ENCODE data around the gene PDE4B.
"Not testable (repeated sequence)": the region's sequence is repeated elsewhere in the genome, so short reads cannot be mapped to it uniquely, and the experiment has no call there.

The PDE4B gene

GRCh38 chr1:65994223-65994622, 201.5 kb downstream of the PDE4B start:
- no peak for DNase-seq (ENCODE audit: low read depth in 2 of 2)

- DNase-seq (ENCODE audit: low read depth in 2 of 2) = no peak
Observed at GRCh38 chr1:65995336-65995735, 202.6 kb downstream of the PDE4B start.

- DNase-seq (ENCODE audit: low read depth in 2 of 2) = no peak
Observed at GRCh38 chr1:65995928-65996327, 203.2 kb downstream of the PDE4B start.

- no peak for DNase-seq (ENCODE audit: low read depth in 2 of 2)
Observed at GRCh38 chr1:65997693-65998092, 205.0 kb downstream of the PDE4B start.

- no peak for DNase-seq (ENCODE audit: low read depth in 2 of 2)
Observed at GRCh38 chr1:65998763-65999583, 206.3 kb downstream of the PDE4B start.

GRCh38 chr1:66000033-66000637, 207.4 kb downstream of the PDE4B start:
- no peak for DNase-seq (ENCODE audit: low read depth in 2 of 2)

GRCh38 chr1:66003690-66004089, 211.0 kb downstream of the PDE4B start:
- DNase-seq (ENCODE audit: low read depth in 2 of 2) = no peak

- DNase-seq (ENCODE audit: low read depth in 2 of 2) = not testable (repeated sequence)
Observed at GRCh38 chr1:66006534-66006933, 213.8 kb downstream of the PDE4B start.

GRCh38 chr1:66012106-66012784, 219.6 kb downstream of the PDE4B start:
- DNase-seq (ENCODE audit: low read depth in 2 of 2) = no peak

- DNase-seq (ENCODE audit: low read depth in 2 of 2) = no peak
Observed at GRCh38 chr1:66013371-66013770, 220.7 kb downstream of the PDE4B start.

- no peak for DNase-seq (ENCODE audit: low read depth in 2 of 2)
Observed at GRCh38 chr1:66022904-66023620, 230.4 kb downstream of the PDE4B start.

- no peak for DNase-seq (ENCODE audit: low read depth in 2 of 2)
Observed at GRCh38 chr1:66025188-66025587, 232.5 kb downstream of the PDE4B start.

GRCh38 chr1:66028035-66028434, 235.3 kb downstream of the PDE4B start:
- no peak for DNase-seq (ENCODE audit: low read depth in 2 of 2)

- DNase-seq (ENCODE audit: low read depth in 2 of 2) = no peak
Observed at GRCh38 chr1:66033781-66034180, 241.1 kb downstream of the PDE4B start.

GRCh38 chr1:66035616-66036245, 243.0 kb downstream of the PDE4B start:
- no peak for DNase-seq (ENCODE audit: low read depth in 2 of 2)

- DNase-seq (ENCODE audit: low read depth in 2 of 2) = no peak
Observed at GRCh38 chr1:66041654-66042053, 249.0 kb downstream of the PDE4B start.

GRCh38 chr1:66043186-66043585, 250.5 kb downstream of the PDE4B start:
- no peak for DNase-seq (ENCODE audit: low read depth in 2 of 2)

GRCh38 chr1:66044912-66045311, 252.2 kb downstream of the PDE4B start:
- DNase-seq (ENCODE audit: low read depth in 2 of 2) = no peak

GRCh38 chr1:66046415-66046814, 253.7 kb downstream of the PDE4B start:
- no peak for DNase-seq (ENCODE audit: low read depth in 2 of 2)

- DNase-seq (ENCODE audit: low read depth in 2 of 2) = no peak
Observed at GRCh38 chr1:66048011-66048410, 255.3 kb downstream of the PDE4B start.

- no peak for DNase-seq (ENCODE audit: low read depth in 2 of 2)
Observed at GRCh38 chr1:66050123-66050522, 257.4 kb downstream of the PDE4B start.

GRCh38 chr1:66050633-66051032, 257.9 kb downstream of the PDE4B start:
- no peak for DNase-seq (ENCODE audit: low read depth in 2 of 2)
